A673 (cell line): Measurements from ENCODE around the gene PEDS1. TPM values are rescaled to one million over a fixed set of nuclear protein-coding genes. Genes with fewer than 3 reads are reported as not detected.

ENCODE experiments used
- BruUV-seq: library from RNA; stranded (reverse); fragments of 400-500 nt; replicated peaks from 2 replicates; lab custom pipeline; 2021; lab: Mats Ljungman, UMichigan
- CTCF ChIA-PET: fragments of 300-600 bp; sonication (Branson Sonifier 250); formaldehyde crosslinking; loops from one replicate; lab custom pipeline; 2022; ENCODE audit warnings: antibody characterized with exemption; lab: Charles Lee
- POLR2A ChIA-PET: fragments of 300-600 bp; sonication (Branson Sonifier 250); formaldehyde crosslinking; loops from one replicate; lab custom pipeline; 2022; ENCODE audit warnings: antibody characterized with exemption; ENCODE audit not compliant: low non-redundant PET; lab: Charles Lee
- DNase-seq: peaks from one replicate; pipeline ENCODE4 v3.0.0-alpha.2; 2015; ENCODE audit warnings: low spot score
- H3K27ac ChIP-seq: fragments of 200-600 bp; sonication (generic); 2 replicates; pipeline ENCODE4 v1.5.1; 2016; ENCODE audit warnings: mixed run types, low read depth, mild to moderate bottlenecking, mixed read lengths, antibody characterized with exemption, low read length; ENCODE audit not compliant: poor library complexity, severe bottlenecking
- H3K27me3 ChIP-seq: fragments of 200-600 bp; sonication (generic); replicated peaks from 2 replicates; pipeline ENCODE4 v1.6.1; 2017; ENCODE audit warnings: mixed run types, low read depth, mild to moderate bottlenecking, mixed read lengths, antibody characterized with exemption, low read length; ENCODE audit not compliant: insufficient read depth, poor library complexity
- H3K36me3 ChIP-seq: fragments of 200-600 bp; sonication (generic); 2 replicates; pipeline ENCODE4 v1.6.1; 2016; ENCODE audit warnings: mixed run types, mild to moderate bottlenecking, mixed read lengths, antibody characterized with exemption, low read length; ENCODE audit not compliant: insufficient read depth, poor library complexity, severe bottlenecking
- H3K4me1 ChIP-seq: fragments of 200-600 bp; sonication (generic); 2 replicates; pipeline ENCODE4 v1.6.1; 2017; ENCODE audit warnings: mixed run types, mild to moderate bottlenecking, mixed read lengths, antibody characterized with exemption, low read length; ENCODE audit not compliant: insufficient read depth, poor library complexity, severe bottlenecking
- H3K4me3 ChIP-seq: fragments of 200-600 bp; sonication (generic); 2 replicates; pipeline ENCODE4 v1.5.1; 2016; ENCODE audit warnings: low read depth, mixed run types, mild to moderate bottlenecking, mixed read lengths, low read length; ENCODE audit not compliant: poor library complexity, severe bottlenecking
- H3K9me3 ChIP-seq: fragments of 200-600 bp; sonication (generic); 2 replicates; pipeline ENCODE4 v1.6.1; 2016; ENCODE audit warnings: mixed run types, low read depth, mild to moderate bottlenecking, mixed read lengths, antibody characterized with exemption, low read length; ENCODE audit not compliant: poor library complexity, severe bottlenecking
- CTCF ChIP-seq: fragments of 300-800, 200-600 bp; sonication (generic); conservative IDR thresholded peaks from 2 replicates; pipeline ENCODE4 v1.5.1; 2017; ENCODE audit warnings: low read depth, mild to moderate bottlenecking, antibody characterized with exemption, low read length, moderate library complexity, mixed read lengths
- EZH2 ChIP-seq: fragments of 200-600 bp; sonication (generic); IDR thresholded peaks from 2 replicates; pipeline ENCODE4 v1.6.1; 2017; ENCODE audit warnings: borderline replicate concordance, low read depth, mild to moderate bottlenecking, mixed read lengths, antibody characterized with exemption, low read length; ENCODE audit not compliant: poor library complexity, severe bottlenecking
- intact Hi-C: fragments of 100-400 bp; cut with micrococcal nuclease; formaldehyde crosslinking; loops from one replicate; pipeline ENCODE4 v1.10.0; 2022; ENCODE audit not compliant: unreplicated experiment
- total RNA-seq: library from RNA; stranded (reverse); gene quantifications from 2 replicates; pipeline ENCODE4 v1.2.3, GENCODE V29; 2021

Gene PEDS1
- total RNA-seq, 1 experiment from 2014 or later: 25.9 TPM

- DNase-seq: no peak
- no TSS peak for BruUV-seq
- ChIA-PET POLR2A (interaction anchor here (0.6 kb wide), 1 partner anchor 112 kb away, joined by 7 read pairs; no protein-coding TSS in a partner anchor), CTCF (interaction anchor here (0.8 to 1.0 kb wide), 2 partner anchors 24 to 39 kb away, joined by 4 to 11 read pairs; no protein-coding TSS in a partner anchor)
- TF ChIP-seq EZH2: no peak
- TF ChIP-seq CTCF: no peak
- Histone ChIP-seq H3K4me1 (peaks cover 38% of the 10 kb centered on the region), H3K27ac (peak overlapping the region; percentile 34), H3K27me3 (no peaks in the 10 kb centered on the region), H3K36me3 (peaks cover 3% of the 10 kb centered on the region), H3K9me3 (no peaks in the 10 kb centered on the region), H3K4me3 (no peak overlapping the region)
- intact Hi-C loops: no loop called here
Measured at GRCh38 chr20:50110141-50111047, 43.1 kb downstream of the PEDS1 start.

- H3K4me3 ChIP-seq: no peak overlapping the region
- CTCF ChIA-PET: no interaction called here
- H3K4me1 ChIP-seq: peaks cover 33% of the 10 kb centered on the region
- peaks cover 3% of the 10 kb centered on the region for H3K36me3 ChIP-seq
- no peaks in the 10 kb centered on the region for H3K9me3 ChIP-seq
- BruUV-seq: no TSS peak
- TF ChIP-seq CTCF (no peak), EZH2 (no peak)
- POLR2A ChIA-PET: interaction anchor here (0.6 kb wide), 1 partner anchor 60 kb away, joined by 17 read pairs; no protein-coding TSS in a partner anchor
- H3K27ac ChIP-seq: no peak overlapping the region
- intact Hi-C loops: no loop called here
- DNase-seq: no peak
- H3K27me3 ChIP-seq: no peaks in the 10 kb centered on the region
Measured at GRCh38 chr20:50108556-50109235, 44.8 kb downstream of the PEDS1 start.

GRCh38 chr20:50107796-50108331, 45.7 kb downstream of the PEDS1 start:
- H3K4me1 ChIP-seq: peaks cover 29% of the 10 kb centered on the region
- no peak overlapping the region for H3K4me3 ChIP-seq
- CTCF ChIA-PET: no interaction called here
- H3K27me3 ChIP-seq: no peaks in the 10 kb centered on the region
- intact Hi-C loops: no loop called here
- no peaks in the 10 kb centered on the region for H3K9me3 ChIP-seq
- DNase-seq: no peak
- peaks cover 3% of the 10 kb centered on the region for H3K36me3 ChIP-seq
- TF ChIP-seq CTCF (no peak), EZH2 (no peak)
- no TSS peak for BruUV-seq
- POLR2A ChIA-PET: no interaction called here
- no peak overlapping the region for H3K27ac ChIP-seq
